Measurements from ENCODE around the gene ATPAF2.

DNA sequence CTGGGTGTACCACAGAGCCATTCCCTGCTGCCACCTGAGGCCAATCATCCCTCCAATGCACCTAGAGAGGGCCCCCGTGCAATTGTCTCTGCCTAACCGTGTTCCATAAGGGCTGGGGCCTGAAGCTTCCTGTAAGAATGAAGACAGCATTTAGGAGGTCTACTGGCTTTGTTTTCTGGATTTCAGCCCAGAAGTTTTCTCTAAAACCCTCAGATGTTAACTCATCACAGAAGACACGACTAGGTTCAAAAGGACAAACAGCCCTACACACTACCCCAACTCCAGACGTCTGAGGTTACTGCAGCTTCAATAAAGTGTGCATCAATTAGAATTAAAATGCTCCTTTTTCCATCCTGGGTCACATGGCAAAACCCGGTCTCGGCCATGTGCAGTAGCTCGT is 38.0 kb upstream of the ATPAF2 start:
- TF ChIP-seq ZBTB7A (IDR thresholded peaks at IDR 0.05; ENCODE audit: low read depth) (no peak), EP300 (IDR thresholded peaks at IDR 0.05; ENCODE audit: borderline replicate concordance) (no peak), FOXM1 (IDR thresholded peaks at IDR 0.05; ENCODE audit: borderline replicate concordance, low read depth) (no peak)
